PC-9 (cell line): ENCODE measurements around the gene APOC3. TPM values are rescaled to one million over a fixed set of nuclear protein-coding genes. Genes with fewer than 3 reads are reported as not detected.

Experiments
- BruUV-seq: library from RNA; stranded (reverse); fragments of 400-500 nt; replicated peaks from 2 replicates; lab custom pipeline; 2021; lab: Mats Ljungman, UMichigan
- CTCF ChIA-PET: fragments of 300-600 bp; sonication (Branson Sonifier 250); formaldehyde crosslinking; loops from one replicate; lab custom pipeline; 2022; ENCODE audit warnings: antibody characterized with exemption; lab: Charles Lee
- POLR2A ChIA-PET: fragments of 300-600 bp; sonication (Branson Sonifier 250); formaldehyde crosslinking; loops from one replicate; lab custom pipeline; 2022; ENCODE audit warnings: antibody characterized with exemption; ENCODE audit not compliant: unreplicated experiment; lab: Charles Lee
- DNase-seq, 2 experiments: peaks; one replicate each; pipeline versions ENCODE4 v3.0.0 to v3.0.0-alpha.2; 2015 to 2022; ENCODE audit warnings: mixed read lengths in 1 of 2
- H2AFZ ChIP-seq: fragments of 200-600 bp; sonication (generic); 2 replicates; pipeline ENCODE4 v1.8.1; 2017; ENCODE audit warnings: antibody characterized with exemption
- H3F3A ChIP-seq: fragments of 200-600 bp; sonication (generic); 2 replicates; pipeline ENCODE4 v1.8.1; 2017; ENCODE audit warnings: antibody characterized with exemption, mild to moderate bottlenecking, low read depth; ENCODE audit not compliant: insufficient read depth
- H3K27ac ChIP-seq: fragments of 200-600 bp; sonication (generic); 2 replicates; pipeline ENCODE4 v1.6.1; 2016; ENCODE audit warnings: mixed run types
- H3K27me3 ChIP-seq: fragments of 200-600 bp; sonication (generic); 2 replicates; pipeline ENCODE4 v1.6.1; 2016; ENCODE audit warnings: low read depth, mixed run types; ENCODE audit not compliant: insufficient read depth
- H3K36me3 ChIP-seq: fragments of 200-600 bp; sonication (generic); 2 replicates; pipeline ENCODE4 v1.6.1; 2016; ENCODE audit warnings: low read depth, mixed run types
- H3K4me1 ChIP-seq: fragments of 200-600 bp; sonication (generic); replicated peaks from 2 replicates; pipeline ENCODE4 v1.6.1; 2016; ENCODE audit warnings: mixed run types; ENCODE audit not compliant: insufficient read depth
- H3K4me2 ChIP-seq: fragments of 200-600 bp; sonication (generic); 2 replicates; pipeline ENCODE4 v1.6.1; 2017; ENCODE audit warnings: mixed run types
- H3K4me3 ChIP-seq: fragments of 200-600 bp; sonication (generic); 2 replicates; pipeline ENCODE4 v1.6.1; 2016; ENCODE audit warnings: mixed run types
- H3K79me2 ChIP-seq: fragments of 200-600 bp; sonication (generic); 2 replicates; pipeline ENCODE4 v1.6.1; 2017; ENCODE audit warnings: low read depth, mixed run types
- H3K9me2 ChIP-seq: fragments of 200-600 bp; sonication (generic); 2 replicates; pipeline ENCODE4 v1.8.1; 2017; ENCODE audit warnings: mild to moderate bottlenecking; ENCODE audit not compliant: insufficient read depth
- H3K9me3 ChIP-seq: fragments of 200-600 bp; sonication (generic); 2 replicates; pipeline ENCODE4 v1.8.1; 2016; ENCODE audit warnings: low read depth; ENCODE audit not compliant: insufficient read depth
- H4K20me1 ChIP-seq: fragments of 200-600 bp; sonication (generic); 2 replicates; pipeline ENCODE4 v1.8.1; 2017; ENCODE audit not compliant: insufficient read depth
- EZH2 ChIP-seq: fragments of 200-600 bp; sonication (generic); IDR thresholded peaks from 2 replicates; pipeline ENCODE4 v1.8.0; 2017; ENCODE audit warnings: antibody characterized with exemption, low read depth
- intact Hi-C: fragments of 100-400 bp; cut with micrococcal nuclease; formaldehyde crosslinking; loops from one replicate; pipeline ENCODE4 v1.10.0; 2022; ENCODE audit not compliant: unreplicated experiment
- total RNA-seq: library from RNA; stranded (reverse); gene quantifications from 2 replicates; pipeline ENCODE4 v1.2.3, GENCODE V29; 2021
- TF ChIP-seq, protein P1 (sequence below): fragments of 200-600 bp; sonication (generic); conservative IDR thresholded peaks from 2 replicates; pipeline ENCODE4 v1.6.1; 2017; ENCODE audit warnings: mixed run types, antibody characterized with exemption, mild to moderate bottlenecking, moderate library complexity

The APOC3 gene
- total RNA-seq, 1 experiment from 2014 or later = not detected

DNA sequence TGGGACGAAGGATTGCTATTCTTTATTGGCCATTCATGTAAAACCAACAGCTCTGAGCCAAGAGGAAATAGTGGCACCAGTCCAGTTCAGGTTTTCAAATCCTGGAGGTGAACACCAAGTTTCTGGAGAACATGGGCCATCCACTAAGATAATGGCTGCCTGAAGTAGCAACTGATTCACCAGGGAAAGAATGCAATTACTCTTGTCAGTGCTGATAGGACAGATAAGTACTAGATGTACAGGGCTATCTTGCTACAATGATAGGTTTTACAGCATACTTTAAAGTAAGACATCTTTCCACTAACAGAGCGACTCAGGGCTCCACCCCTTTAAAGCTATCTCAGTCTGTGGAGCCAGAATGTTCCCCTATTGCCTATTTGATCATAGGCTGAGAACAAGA is 44.5 kb downstream of the APOC3 start:
- H3K27me3 ChIP-seq = no peaks in the 10 kb centered on the region
- no peaks in the 10 kb centered on the region for H3K4me1 ChIP-seq
- no TSS peak for BruUV-seq
- TF ChIP-seq, protein P1, sequence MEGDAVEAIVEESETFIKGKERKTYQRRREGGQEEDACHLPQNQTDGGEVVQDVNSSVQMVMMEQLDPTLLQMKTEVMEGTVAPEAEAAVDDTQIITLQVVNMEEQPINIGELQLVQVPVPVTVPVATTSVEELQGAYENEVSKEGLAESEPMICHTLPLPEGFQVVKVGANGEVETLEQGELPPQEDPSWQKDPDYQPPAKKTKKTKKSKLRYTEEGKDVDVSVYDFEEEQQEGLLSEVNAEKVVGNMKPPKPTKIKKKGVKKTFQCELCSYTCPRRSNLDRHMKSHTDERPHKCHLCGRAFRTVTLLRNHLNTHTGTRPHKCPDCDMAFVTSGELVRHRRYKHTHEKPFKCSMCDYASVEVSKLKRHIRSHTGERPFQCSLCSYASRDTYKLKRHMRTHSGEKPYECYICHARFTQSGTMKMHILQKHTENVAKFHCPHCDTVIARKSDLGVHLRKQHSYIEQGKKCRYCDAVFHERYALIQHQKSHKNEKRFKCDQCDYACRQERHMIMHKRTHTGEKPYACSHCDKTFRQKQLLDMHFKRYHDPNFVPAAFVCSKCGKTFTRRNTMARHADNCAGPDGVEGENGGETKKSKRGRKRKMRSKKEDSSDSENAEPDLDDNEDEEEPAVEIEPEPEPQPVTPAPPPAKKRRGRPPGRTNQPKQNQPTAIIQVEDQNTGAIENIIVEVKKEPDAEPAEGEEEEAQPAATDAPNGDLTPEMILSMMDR = no peak
- no peak for TF ChIP-seq EZH2
- no peaks in the 10 kb centered on the region for H3K9me3 ChIP-seq
- no peaks in the 10 kb centered on the region for H3F3A ChIP-seq
- no peaks in the 10 kb centered on the region for H3K36me3 ChIP-seq
- ChIA-PET CTCF (no interaction called here), POLR2A (no interaction called here)
- no peaks in the 10 kb centered on the region for H4K20me1 ChIP-seq
- no peak overlapping the region for H3K27ac ChIP-seq
- no peak for DNase-seq
- H3K79me2 ChIP-seq = no peaks in the 10 kb centered on the region
- intact Hi-C loops = no loop called here
- H3K4me2 ChIP-seq = no peak overlapping the region
- H2AFZ ChIP-seq = no peak overlapping the region
- H3K4me3 ChIP-seq = no peak overlapping the region
- no peaks in the 10 kb centered on the region for H3K9me2 ChIP-seq

DNA sequence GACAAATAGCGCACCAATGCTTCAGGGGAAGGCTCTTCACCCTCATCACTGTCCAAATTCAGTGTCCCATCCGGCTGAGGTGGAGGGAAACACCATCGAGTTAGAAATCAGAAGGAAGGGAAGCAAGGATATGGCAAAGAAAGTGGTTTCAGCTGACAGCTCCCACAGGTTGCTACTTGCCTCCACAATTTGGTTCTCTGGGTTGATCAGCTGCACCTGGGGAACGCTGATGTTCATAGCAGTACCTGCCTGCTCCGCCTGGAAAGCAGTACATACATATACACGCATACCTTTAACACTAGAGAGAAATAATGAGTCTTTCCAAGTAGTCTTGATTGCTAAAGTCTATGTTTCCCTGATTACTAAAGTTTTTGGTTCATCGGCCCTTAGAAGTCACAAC is 45.5 kb downstream of the APOC3 start:
- Histone ChIP-seq H3K27ac (no peak overlapping the region), H2AFZ (no peak overlapping the region), H3K4me3 (no peak overlapping the region), H3K79me2 (no peaks in the 10 kb centered on the region), H4K20me1 (0 out of 2 replicates have a peak, but pooled peaks cover 3% of the 10 kb centered on the region), H3K36me3 (no peaks in the 10 kb centered on the region), H3K27me3 (no peaks in the 10 kb centered on the region), H3K9me3 (no peaks in the 10 kb centered on the region), H3K4me2 (no peak overlapping the region), H3K9me2 (no peaks in the 10 kb centered on the region), H3F3A (no peaks in the 10 kb centered on the region), H3K4me1 (0 out of 2 replicates have a peak, but pooled peaks cover 3% of the 10 kb centered on the region)
- DNase-seq = no peak
- intact Hi-C loops = no loop called here
- BruUV-seq = no TSS peak
- ChIA-PET POLR2A (no interaction called here), CTCF (no interaction called here)
- no peak for TF ChIP-seq EZH2
- TF ChIP-seq, protein P1 = no peak

DNA sequence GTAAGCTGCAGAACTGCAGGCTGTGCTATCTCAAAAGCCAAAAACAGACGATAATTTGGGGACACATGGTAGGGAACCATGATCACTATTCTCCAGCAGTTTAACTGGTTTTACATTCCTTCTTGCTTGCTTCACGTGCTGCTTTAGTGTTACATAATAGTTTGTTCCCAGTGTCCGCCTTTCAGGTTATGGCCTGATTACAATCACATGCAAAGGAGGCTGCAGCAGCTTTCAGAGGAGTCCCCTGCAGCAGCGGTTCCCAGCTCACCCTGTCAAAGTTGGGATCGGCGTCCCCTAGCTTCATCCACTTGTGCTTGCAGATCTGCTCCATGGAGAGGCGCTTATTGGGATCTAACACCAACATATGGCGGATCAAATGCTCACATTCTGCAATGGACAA is 46.9 kb downstream of the APOC3 start:
- intact Hi-C loops = no loop called here
- H3K27ac ChIP-seq = no peak overlapping the region
- H4K20me1 ChIP-seq = 0 out of 2 replicates have a peak, but pooled peaks cover 3% of the 10 kb centered on the region
- H3K79me2 ChIP-seq = no peaks in the 10 kb centered on the region
- H3K9me2 ChIP-seq = no peaks in the 10 kb centered on the region
- no peak overlapping the region for H2AFZ ChIP-seq
- no peak overlapping the region for H3K4me2 ChIP-seq
- no peak overlapping the region for H3K4me3 ChIP-seq
- H3K36me3 ChIP-seq = no peaks in the 10 kb centered on the region
- H3K9me3 ChIP-seq = no peaks in the 10 kb centered on the region
- H3F3A ChIP-seq = no peaks in the 10 kb centered on the region
- no peak for TF ChIP-seq EZH2
- TF ChIP-seq, protein P1 = no peak
- no peak for DNase-seq
- no TSS peak for BruUV-seq
- ChIA-PET POLR2A (no interaction called here), CTCF (no interaction called here)
- no peaks in the 10 kb centered on the region for H3K27me3 ChIP-seq
- 0 out of 2 replicates have a peak, but pooled peaks cover 4% of the 10 kb centered on the region for H3K4me1 ChIP-seq
